Neutrophil (primary cell): Measurements from ENCODE around the gene LAMC1.

Source experiments
- H3K27ac ChIP-seq: fragments of 200-600 bp; sonication (generic); 2 replicates; pipeline ENCODE4 v1.5.1; 2016; ENCODE audit warnings: mild to moderate bottlenecking, moderate library complexity
- H3K27me3 ChIP-seq: fragments of 200-600 bp; sonication (generic); 2 replicates; pipeline ENCODE4 v1.6.0; 2016; ENCODE audit warnings: mild to moderate bottlenecking
- H3K36me3 ChIP-seq: fragments of 200-600 bp; sonication (generic); 2 replicates; pipeline ENCODE4 v1.5.1; 2017
- H3K4me1 ChIP-seq, 2 experiments: fragments of 200-600 bp in 1 of 2; sonication (generic) in 1 of 2; 1 replicate in 1 of 2; 2 replicates in 1 of 2; pipeline versions ENCODE4 v1.5.1 to v1.6.1; 2013 to 2016; ENCODE audit warnings: low read depth in 1 of 2, low read length in 1 of 2, mild to moderate bottlenecking in 1 of 2, moderate library complexity in 1 of 2; ENCODE audit not compliant: control insufficient read depth in 1 of 2, insufficient read depth in 1 of 2
- H3K4me3 ChIP-seq, 2 experiments: fragments of 200-600 bp in 1 of 2; sonication (generic) in 1 of 2; 1 replicate in 1 of 2; 2 replicates in 1 of 2; pipeline ENCODE4 v1.5.1; 2013 to 2016; ENCODE audit warnings: low read depth in 1 of 2, low read length in 1 of 2, mild to moderate bottlenecking in 1 of 2, moderate library complexity in 1 of 2
- H3K9me3 ChIP-seq: fragments of 200-600 bp; sonication (generic); 2 replicates; pipeline ENCODE4 v1.5.1; 2016
- CTCF ChIP-seq: fragments of 200-600 bp; sonication (generic); IDR thresholded peaks from 2 replicates; pipeline ENCODE4 v1.5.1; 2016; ENCODE audit warnings: antibody characterized with exemption

LAMC1 gene

DNA sequence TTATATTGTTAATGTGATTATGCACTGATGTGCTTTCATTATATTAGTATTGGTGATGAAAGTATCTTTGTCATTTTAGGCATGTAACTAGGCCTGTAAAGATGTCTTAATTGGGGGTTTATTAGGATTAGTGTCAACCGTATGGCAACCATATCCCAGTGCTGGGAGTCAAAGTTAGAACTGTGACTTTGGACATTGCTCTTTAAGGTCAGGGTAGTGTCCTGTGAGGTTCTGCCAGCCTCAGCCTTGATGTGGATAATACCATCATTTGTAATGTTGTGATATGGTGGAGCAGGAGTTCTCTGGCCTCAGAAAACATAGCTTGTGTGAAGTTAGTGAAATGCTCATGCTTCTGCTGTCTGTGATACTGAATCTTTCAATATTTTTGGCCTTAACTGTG lies 59.4 kb downstream of the LAMC1 start:
- H3K27me3 ChIP-seq = no peaks in the 10 kb centered on the region

GRCh38 chr1:183087001-183087400 lies 63.8 kb downstream of the LAMC1 start:
- TF ChIP-seq CTCF = no peak
- Histone ChIP-seq H3K4me3 (no peak overlapping the region), H3K4me1 (no peaks in the 10 kb centered on the region), H3K27ac (no peak overlapping the region), H3K27me3 (no peaks in the 10 kb centered on the region), H3K36me3 (no peaks in the 10 kb centered on the region), H3K9me3 (no peaks in the 10 kb centered on the region)

More for the DNA sequence above, 59.4 kb downstream of the LAMC1 start:
- H3K4me1 ChIP-seq = no peaks in the 10 kb centered on the region
- TF ChIP-seq CTCF = no peak
- H3K27ac ChIP-seq = no peak overlapping the region
- no peaks in the 10 kb centered on the region for H3K9me3 ChIP-seq
- no peaks in the 10 kb centered on the region for H3K36me3 ChIP-seq
- H3K4me3 ChIP-seq = no peak overlapping the region

GRCh38 chr1:183089025-183089639 lies 65.9 kb downstream of the LAMC1 start:
- TF ChIP-seq CTCF = no peak
- Histone ChIP-seq H3K27ac (no peak overlapping the region), H3K4me1 (no peaks in the 10 kb centered on the region), H3K9me3 (no peaks in the 10 kb centered on the region), H3K4me3 (no peak overlapping the region), H3K27me3 (no peaks in the 10 kb centered on the region), H3K36me3 (no peaks in the 10 kb centered on the region)

- Histone ChIP-seq H3K4me3 (no peak overlapping the region), H3K27me3 (no peaks in the 10 kb centered on the region), H3K27ac (no peak overlapping the region), H3K9me3 (no peaks in the 10 kb centered on the region), H3K36me3 (no peaks in the 10 kb centered on the region), H3K4me1 (no peaks in the 10 kb centered on the region)
- no peak for TF ChIP-seq CTCF
Measured at GRCh38 chr1:183090391-183091006, 67.3 kb downstream of the LAMC1 start.

DNA sequence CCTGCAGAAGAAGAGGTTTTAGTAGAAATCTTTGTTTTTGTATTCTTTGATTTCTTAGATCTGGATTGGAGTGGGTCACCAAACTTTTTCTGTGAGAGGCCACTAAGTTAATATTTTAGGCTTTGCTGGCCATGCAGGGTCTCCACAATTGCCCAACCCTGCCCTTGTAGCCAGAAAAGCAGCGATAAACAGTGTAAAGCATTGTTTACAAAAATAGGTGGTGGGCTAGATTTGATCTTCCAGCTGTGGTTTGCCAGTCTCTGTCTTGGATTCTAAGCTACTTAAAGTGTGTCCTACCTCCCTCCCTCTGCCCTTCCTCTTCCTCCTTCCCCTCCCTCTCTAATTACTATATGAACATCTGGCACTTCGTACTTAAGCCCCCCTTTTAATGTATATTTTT lies 68.0 kb downstream of the LAMC1 start:
- no peaks in the 10 kb centered on the region for H3K4me1 ChIP-seq
- H3K36me3 ChIP-seq = no peaks in the 10 kb centered on the region
- H3K9me3 ChIP-seq = no peaks in the 10 kb centered on the region
- no peak overlapping the region for H3K4me3 ChIP-seq
- no peak overlapping the region for H3K27ac ChIP-seq
- no peak for TF ChIP-seq CTCF
- H3K27me3 ChIP-seq = no peaks in the 10 kb centered on the region
